ENCODE data around the gene BRD9.
"Not testable (repeated sequence)": the region's sequence is repeated elsewhere in the genome, so short reads cannot be mapped to it uniquely, and the experiment has no call there.

BRD9 gene

DNA sequence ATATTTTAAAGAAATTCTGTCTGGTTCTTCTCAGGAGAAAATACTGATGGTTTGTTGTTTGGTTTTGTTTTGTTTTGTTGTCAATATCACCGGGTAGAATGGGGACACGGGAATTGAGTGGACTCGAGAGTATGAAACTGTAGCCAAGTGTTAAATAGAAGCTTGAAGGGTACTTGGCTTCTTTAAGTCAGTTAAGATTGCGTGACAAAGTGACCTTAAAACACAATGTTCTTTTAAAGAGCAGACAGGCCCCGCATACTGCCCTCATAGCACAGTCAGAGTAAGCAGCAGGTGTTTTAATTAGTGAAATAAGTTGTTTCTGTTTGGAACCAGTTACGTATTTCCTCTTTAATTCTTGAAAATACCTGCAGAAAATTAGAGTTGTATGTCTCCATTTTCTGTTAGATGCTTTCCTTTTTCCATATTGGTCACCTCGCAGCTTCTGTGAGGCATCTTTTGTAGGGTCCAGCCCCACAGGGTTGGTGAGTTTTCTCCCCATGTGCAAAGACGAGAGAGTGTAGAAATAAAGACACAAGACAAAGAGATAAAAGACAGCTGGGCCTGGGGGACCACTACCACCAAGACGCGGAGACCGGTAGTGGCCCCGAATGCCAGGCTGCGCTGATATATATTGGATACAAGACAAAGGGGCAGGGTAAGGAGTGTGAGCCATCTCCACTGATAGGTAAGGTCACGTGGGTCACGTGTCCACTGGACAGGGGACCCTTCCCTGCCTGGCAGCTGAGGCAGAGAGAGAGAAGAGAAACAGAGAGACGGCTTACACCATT, 9.7 kb upstream of the BRD9 start:
- no peak for DNase-seq (ENCODE audit: low spot score)

DNA sequence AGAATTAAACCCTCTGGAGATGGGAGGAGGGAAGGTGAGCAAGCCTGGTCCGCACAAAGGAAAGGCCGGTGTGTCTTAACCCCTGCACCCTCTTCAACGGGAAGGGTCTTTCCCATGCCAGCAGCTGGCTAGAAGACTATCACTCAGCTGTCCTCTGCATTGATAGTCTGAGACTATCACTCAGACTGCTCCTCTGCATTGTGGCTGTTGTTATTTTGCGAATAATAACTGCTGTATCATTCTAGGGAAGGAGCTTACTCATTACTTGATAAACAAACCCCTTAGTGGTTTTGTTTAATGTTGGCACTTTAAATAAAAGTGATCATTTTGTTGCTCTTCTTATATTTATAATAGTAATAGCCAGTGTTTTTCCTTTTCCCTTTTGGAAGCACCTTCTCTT, 8.2 kb upstream of the BRD9 start:
- no peak for DNase-seq (ENCODE audit: low spot score)

DNA sequence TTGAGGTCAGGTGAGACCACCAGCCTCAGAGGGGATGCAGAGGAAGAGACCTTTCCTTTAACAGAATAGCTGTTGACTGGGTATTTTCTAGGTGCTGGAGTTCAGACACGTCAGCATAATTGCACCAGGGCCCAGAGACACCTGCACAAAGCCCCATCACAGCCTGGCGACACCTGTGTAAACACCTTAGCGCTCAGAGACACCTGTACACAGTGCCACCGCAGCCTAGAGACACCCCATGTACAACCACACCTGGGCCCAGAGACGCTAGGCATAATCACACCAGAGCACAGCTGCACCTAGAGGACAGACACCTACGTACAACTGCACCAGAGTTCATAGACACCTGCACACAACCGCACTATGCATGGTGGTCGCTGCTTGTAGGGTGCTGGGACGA, 1.1 kb upstream of the BRD9 start:
- DNase-seq (ENCODE audit: low spot score) = no peak

DNA sequence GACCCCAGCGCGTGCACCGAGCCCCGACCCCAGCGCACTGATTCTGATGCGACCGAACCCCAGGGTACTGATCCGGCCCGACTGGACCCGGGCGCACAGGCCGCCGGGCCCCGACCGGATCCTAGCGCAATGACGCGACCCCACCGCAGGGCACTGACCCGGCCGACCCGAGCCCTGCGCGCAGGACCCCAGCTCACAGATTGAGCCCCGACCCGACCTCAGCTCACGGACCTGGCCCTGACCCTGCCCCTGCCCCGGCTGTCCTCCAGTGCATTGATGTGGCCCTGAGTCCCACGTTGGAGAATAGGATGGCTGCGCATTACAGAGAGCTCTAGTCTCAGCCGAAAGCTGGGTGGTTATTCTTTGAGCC, 521 bp upstream of the BRD9 start:
- no peak for DNase-seq (ENCODE audit: low spot score)

DNA sequence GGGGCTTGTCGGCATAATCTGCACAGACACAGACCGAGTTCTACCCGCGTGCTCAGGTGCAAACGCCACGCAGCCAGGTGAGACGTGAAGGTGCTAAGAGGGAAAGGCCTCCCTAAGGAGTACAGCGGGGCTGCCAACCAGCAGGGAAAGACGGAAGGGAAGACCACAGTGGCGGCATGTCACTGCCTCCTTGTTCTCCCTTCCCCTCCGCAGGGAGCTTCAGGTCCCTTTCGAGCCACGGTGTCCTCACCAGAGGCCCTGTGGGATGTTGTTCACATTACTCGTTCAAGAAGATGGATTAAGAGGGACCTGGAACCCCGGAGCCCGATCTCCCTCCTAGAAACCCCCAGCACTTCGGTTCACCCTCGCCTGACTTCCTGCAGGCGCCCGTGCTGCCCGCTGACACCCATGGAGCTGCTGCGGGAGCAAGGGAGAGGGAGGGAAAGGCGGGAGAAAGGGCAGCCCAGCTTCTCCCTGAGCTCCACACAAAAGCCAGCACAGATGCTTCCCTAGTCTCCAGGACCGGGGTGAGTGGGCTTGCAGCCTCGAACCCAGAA, 686 bp downstream of the BRD9 start:
- DNase-seq (ENCODE audit: low spot score) = peak; percentile 19

DNA sequence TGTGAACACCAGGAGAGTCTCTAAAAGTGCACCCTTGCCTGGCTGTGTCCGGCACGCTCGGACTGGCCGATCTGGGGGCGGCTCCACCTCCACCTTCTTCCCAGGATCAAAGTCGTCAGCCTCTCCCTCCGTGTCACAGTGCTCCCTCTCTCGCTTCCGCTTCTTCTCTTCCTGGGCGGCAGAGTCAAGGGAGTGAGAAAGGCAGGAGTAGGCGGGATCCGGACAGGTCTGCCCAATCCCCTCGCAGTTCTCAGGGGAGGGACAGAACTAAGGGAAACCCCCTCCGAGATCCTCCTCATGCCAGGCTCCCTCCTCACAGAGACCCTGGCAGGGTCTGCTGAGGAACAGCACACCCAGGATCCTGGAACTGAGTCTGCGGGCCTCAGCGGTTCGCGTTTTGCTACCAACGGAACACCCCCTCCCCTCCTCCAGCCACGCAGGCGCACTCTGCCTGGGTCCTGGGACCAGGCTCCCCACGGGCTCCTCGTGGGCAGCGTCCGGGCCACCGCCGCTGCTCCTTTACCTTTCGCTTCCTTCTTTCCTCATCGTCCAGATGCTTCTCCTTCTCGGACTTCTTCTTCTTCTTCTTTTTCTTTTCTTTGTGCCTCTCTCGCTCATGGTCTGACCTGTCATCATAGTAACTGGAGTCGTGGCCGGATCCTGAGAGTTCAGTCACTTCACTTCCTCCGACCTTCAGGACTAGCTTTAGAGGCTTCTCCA, 1.3 kb downstream of the BRD9 start:
- no peak for DNase-seq (ENCODE audit: low spot score)

DNA sequence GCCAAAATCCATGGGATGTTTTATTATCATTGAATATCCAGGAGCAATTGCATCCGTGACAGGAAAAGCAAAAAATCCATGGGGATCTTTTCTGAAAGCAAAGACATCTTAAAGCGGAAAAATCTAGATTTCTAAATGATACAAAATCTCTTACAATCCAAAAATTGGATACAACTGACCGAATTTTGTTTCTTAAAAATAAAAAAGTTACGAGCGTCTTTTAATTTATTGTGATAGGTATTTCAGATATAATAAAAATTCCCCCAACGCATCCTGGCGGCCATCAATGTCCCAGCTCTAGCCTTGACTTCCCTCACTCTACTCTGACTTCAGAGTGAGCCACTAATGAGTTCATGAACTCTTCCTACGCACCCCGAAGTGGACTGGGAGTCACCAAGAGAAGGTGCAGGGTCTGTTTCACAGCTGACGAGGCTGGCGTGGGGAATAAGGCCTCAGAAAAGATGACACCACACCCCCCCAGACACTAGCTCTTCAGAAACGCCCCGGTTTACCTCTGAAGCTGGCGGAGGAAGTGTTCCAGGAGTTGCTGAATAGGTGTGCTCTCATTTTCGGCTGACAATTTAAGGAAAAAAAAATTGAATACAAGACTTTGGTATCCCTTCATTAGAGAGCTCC, 3.4 kb downstream of the BRD9 start:
- no peak for DNase-seq (ENCODE audit: low spot score)

DNA sequence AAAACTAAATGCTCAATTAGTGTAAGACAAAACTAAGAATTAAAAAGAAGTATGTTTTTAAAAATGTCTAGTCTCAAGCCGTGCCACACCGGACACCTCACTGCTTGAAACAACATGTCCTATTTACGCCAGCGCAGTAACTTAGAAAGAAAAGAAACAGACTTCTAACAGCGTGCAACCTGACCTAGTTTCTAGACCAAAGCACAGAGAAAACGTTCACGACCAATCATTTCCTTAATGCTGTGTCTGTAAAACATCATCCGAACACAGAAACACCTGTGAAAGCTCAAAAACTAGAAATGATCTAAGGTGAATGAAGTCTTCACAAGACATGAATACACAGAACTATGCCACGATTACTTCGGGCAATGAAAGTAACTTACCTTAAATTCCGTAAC, 4.0 kb downstream of the BRD9 start:
- DNase-seq (ENCODE audit: low spot score) = no peak

DNA sequence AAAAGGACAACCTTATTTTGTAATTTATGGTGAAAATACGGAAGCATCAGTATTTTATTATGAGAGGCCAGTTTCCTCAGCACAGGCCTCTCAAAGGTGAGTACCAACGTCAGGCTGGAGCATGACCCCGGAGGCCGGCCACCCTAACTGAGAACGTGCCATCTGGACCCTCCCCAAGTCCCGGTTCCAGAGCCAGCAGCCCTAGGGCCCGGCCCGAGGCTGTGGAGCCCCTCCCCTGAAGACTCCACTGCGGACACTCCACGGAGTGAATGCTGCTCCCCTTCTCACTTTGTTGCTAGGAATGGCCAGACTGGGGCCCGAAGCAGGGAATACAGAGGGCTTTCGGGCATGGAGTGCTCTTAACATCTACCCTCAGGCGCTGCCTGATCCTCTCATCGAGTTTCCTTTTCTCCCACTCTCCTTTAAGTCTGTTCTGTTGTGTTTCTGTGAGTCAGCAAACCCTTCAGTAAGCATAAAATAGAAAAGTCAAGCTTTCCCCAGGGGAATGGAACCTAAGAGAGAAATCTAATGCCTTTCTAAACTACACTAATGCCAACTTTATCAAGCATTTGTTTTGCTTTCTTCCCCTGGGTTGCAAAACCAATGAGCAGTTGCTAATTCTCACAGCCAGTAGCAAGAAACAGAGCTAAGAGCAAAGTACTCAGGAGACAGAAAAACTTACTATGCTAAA, 4.5 kb downstream of the BRD9 start:
- no peak for DNase-seq (ENCODE audit: low spot score)

DNA sequence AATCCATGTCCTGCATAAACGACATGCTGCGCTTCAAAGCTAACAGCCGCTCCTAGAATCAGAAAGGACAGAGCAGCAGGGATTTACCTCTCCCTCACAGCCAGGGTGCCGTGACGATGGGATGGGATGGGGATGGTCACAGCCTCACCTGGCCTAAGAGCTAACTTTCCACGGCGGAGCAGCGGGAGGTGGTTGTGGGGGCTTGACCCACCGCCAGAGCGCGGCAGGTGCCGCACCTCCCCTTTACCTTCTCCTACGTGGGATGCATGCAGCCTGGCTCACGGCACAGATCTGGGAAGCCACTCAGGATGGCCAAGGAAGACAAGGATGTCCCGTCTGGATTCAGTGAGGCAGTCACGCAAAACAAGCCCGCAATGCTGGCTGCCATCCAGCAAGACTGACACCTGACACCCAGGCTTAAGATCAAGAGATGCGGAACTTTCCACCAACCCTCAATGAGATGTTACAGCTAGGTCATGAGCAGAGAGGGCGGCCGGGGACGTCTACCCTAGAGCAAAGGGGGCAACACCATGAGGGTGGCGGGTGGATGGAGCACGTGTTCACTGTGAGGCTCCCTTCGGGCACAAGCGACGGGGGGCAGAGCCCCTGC, 5.8 kb downstream of the BRD9 start:
- no peak for DNase-seq (ENCODE audit: low spot score)

DNA sequence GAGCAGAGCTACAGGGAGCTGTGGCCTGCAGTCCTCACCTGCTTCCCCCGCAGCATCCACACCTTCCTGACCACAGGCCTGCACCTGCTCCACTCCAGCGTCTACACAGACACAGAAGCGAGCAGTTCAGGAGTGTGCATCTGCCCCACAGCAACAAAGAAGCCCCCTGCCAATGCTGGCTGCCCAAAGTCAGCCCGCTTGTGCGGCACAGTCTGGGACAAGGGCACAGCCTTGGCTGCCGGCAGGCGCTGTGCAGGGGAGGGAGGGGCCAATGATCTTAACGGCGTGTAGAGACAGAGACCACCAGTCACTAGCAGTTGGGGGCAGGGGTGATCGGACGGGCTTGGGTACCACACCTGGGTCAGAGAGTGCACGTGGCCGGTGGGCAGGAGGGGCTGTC, 6.6 kb downstream of the BRD9 start:
- no peak for DNase-seq (ENCODE audit: low spot score)

DNA sequence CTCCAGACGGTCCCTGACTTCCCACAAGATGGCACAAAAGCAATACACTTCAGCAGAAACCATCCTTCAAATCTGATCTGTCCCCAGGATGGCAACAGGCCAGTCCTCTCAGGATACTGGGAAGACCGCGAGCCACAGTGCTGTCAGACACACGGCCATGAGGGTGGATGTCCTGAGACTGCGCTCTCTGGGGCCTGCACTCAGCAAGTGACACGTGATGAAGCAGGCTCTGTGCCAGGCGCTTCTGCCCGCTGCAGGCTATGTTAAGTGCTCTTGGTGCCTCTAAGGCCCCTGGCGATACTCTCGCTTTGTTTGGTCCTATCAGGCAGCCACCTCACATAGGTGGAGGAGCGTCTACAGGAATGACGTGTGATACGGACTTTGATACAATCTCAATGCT, 7.1 kb downstream of the BRD9 start:
- no peak for DNase-seq (ENCODE audit: low spot score)

DNA sequence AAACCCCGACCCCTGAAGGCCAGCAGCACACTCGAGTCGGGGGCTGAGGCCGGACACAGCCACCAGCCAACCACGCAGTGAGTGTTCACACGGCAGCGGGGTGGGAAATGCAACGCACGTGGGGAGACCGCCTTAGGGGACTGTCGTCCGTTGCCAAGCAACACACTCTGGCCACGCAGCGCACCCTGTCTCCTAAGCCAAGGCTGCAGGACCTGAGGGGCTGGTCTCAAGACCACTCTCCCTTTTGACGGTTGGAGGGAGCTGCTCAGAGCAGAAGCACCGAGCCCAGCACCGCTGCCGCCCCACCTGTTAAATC, 7.5 kb downstream of the BRD9 start:
- DNase-seq (ENCODE audit: low spot score) = no peak

DNA sequence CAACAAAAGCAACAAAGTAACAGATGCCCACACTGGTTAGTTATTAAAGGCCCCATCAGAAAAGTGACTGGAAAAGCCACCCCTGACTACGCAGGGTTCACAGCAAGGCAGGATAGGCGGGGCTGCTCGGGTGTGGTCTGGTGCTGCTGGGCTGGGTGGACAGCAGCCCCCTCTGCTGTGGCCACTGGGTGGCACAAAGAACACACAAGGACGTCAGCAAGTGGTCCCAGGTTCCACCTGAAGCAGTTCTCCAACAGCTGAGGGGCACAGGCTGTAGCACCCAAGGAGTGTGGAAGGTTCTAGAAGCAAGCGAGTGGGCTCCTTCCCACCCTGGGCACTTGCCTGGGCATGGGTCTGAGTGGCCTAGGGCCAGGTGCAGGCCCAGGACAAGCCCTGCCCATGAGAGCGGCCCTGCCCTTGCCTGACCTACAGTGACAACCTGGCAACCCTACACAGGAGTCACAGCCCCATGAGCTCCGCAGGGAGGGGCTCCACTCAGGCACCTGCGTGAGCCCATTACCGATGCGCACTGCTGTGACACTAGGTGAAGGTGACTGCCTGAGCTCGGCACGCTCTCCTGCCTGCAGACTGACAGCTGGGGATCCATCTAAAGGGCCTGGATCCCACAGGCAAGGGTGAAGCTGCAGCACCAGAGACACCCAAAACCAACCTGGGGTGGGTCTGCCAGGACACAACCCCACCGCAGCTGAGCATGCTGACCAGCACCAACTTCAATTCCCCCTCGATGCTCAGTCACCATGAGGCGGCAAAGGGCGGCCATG, 8.1 kb downstream of the BRD9 start:
- no peak for DNase-seq (ENCODE audit: low spot score)

DNA sequence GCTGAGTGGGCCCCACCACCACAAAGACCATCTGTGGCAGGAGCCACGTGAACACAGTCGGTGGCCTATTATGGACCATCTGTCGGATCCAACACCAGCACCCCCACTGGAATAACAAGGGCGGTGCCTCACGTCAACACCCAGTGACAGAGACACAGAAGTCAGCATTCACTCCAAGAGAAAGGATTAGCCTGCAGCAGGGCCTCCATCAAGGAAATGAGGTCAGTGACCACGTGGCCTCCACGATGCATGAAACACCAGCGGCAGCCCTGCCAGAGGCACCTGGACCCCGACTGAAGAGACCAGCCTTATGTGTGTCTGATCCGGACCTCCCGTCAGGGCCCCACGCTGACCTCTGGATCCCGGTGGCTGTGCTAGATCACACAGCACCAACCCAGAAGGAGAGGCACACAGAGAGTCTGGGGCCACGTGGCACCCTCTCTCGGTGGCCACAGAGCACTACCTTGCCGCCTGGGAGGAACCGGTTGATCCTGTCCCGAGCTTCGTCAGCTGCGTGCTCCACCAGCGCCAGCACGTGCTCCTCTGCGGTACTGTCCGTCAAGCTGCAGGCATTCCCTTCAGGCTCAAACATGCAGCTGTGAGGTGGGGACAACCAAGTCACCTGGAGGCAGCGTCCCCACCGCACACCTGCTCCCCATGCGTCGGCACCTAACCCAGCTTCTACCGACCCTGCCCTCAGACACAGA, 9.0 kb downstream of the BRD9 start:
- DNase-seq (ENCODE audit: low spot score) = no peak

DNA sequence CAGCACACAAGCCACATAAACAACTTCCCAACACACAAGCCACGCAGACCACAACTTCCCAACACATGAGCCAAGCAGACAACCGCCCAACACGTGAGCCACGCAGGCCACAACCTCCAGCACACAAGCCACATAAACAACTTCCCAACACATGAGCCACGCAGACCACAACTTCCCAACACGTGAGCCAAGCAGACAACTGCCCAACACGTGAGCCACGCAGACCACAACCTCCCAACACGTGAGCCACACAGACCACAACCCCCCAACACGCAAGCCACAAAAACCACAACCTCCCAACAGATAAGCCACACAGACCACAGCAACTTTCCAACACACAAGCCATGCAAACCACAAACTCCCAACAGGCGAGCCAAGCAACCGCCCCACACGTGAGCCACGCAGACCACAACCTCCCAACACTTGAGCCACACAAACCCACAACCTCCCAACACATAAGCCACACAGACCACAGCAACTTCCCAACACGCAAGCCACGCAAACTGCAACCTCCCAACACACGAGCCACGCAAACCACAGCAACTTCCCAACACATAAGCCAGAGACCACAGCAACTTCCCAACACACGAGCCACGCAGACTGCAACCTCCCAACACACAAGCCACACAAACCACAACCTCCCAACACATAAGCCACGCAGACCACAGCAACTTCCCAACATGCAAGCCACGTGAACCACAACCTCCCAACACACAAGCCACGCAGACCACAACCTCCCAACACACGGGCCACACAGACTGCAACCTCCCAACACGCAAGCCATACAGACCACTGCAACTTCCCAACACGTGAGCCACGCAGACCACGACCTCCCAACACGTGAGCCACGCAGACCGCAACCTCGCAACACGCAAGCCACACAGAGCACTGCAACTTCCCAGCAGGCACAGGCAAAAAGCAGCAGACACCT, 10.1 kb downstream of the BRD9 start:
- no peak for DNase-seq (ENCODE audit: low spot score)

DNA sequence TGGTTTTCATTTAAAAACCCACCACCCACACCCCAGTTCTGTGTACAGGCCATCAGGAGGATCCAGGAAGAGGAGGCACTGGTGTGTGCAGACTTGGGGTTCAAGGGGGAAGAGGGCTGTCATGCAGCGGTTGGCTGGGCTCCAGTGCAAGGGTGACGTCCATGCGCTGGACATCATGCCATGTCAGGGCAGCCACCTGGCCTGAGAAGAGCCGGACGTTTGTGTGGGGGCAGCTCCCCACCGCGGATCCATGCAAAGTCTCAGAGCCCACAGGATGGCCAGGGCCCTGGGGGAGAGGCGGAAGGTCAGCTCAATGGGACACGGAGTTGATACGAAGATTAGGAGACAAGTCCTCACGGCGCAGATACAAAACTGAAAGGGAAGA, 11.1 kb downstream of the BRD9 start:
- no peak for DNase-seq (ENCODE audit: low spot score)

DNA sequence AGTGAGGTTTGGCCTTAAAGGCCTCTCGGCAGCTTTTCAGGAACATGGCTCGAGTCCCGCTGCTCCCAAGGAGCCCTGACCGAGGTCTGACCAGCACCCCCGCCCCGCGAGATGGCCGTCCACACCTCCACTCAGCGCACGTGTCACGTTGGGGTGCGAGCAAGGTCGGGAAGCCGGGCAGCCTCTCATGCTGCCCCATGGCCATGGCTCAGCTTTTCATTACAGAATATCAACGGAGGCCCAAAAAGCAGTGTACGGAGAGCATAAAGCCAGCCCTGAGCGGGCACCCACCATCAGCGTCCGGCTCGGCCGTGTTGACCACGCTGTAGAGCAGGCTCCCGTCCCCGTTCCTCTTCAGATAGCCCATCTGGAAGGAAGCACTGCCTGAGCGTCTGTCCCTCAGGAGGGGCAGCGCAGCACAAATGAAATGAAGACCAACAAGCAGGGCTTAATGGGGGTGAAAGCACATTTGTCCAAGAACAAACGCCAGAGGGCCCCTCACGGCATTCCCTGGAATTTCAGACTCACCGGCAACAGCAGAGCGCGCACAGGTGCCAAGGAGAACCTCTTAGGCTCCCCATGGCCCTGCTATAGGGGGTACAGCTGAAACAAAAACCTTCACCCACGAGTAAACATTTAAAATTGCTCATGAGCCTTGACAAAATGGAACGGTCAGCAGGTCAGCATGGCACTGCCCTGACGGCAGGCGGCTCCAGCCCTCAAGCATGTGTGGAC, 11.6 kb downstream of the BRD9 start:
- DNase-seq (ENCODE audit: low spot score) = no peak

DNA sequence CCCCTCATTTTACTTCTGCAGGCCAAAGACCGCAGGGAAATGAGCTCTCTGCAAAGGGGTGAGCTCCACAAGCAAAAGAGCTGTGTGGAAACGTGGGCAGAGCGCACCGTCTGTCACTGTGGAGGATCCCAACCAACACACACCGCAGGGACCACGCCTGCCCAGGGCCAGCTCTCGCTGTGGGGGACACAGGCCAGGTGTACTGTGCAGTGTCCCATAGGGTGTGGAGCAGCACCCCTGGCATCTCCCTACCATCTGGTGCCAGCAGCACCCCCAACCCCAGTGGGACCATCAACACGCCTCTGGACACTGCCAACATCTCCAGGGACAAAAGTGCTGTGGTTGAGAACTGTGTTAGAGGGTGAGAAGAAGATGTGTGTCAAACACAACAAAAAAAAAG, 13.9 kb downstream of the BRD9 start:
- DNase-seq (ENCODE audit: low spot score) = not testable (repeated sequence)
